Measurements from ENCODE around the gene ADD3. TPM values are rescaled to one million over a fixed set of nuclear protein-coding genes. Genes with fewer than 3 reads are reported as not detected.

The ADD3 gene
- total RNA-seq, 1 experiment from 2014 or later = 59.9 TPM

- Histone ChIP-seq H3K79me2 (ENCODE audit: insufficient read depth, low read length) (peaks cover 4% of the 10 kb centered on the region; the same call in 1 of the 2 replicates), H2BK5ac (ENCODE audit: insufficient read length, low read length) (no peak overlapping the region), H3K9me3 (ENCODE audit: control insufficient read depth, low read depth, low read length) (no peaks in the 10 kb centered on the region), H2BK120ac (ENCODE audit: low read depth, low read length, poor library complexity, severe bottlenecking) (no peak overlapping the region), H3K4ac (ENCODE audit: low read depth, low read length) (no peak overlapping the region), H3K23ac (ENCODE audit: insufficient read length, low read depth, low read length) (no peak overlapping the region), H4K20me1 (ENCODE audit: control insufficient read depth, insufficient read depth, insufficient read length) (no peaks in the 10 kb centered on the region), H2BK15ac (ENCODE audit: low read depth, low read length) (no peak overlapping the region), H3K4me1 (ENCODE audit: insufficient read depth, low read length) (no peaks in the 10 kb centered on the region), H3K27ac (ENCODE audit: insufficient read length, low read depth, low read length) (no peak overlapping the region), H2BK20ac (ENCODE audit: low read depth, low read length, poor library complexity, severe bottlenecking) (no peak overlapping the region), H3K4me2 (ENCODE audit: insufficient read depth, insufficient read length, low read length) (no peak overlapping the region), H3K79me1 (ENCODE audit: insufficient read depth, low read depth, low read length, poor library complexity, severe bottlenecking) (peaks cover 11% of the 10 kb centered on the region), H3K23me2 (ENCODE audit: insufficient read length, low read depth, low read length, poor library complexity, severe bottlenecking) (no peaks in the 10 kb centered on the region), H3K18ac (ENCODE audit: insufficient read length, low read depth, low read length) (no peak overlapping the region), H2BK12ac (ENCODE audit: insufficient read length, low read depth, low read length) (no peak overlapping the region), H2AFZ (ENCODE audit: low read length) (no peak overlapping the region), H3T11ph (ENCODE audit: low read length) (no peak overlapping the region), H4K91ac (ENCODE audit: insufficient read length, low read depth, low read length) (no peak overlapping the region), H4K5ac (ENCODE audit: insufficient read length, low read depth, low read length) (no peak overlapping the region), H2AK5ac (ENCODE audit: insufficient read length, low read length) (no peak overlapping the region), H3K27me3 (ENCODE audit: insufficient read depth, low read length) (no peaks in the 10 kb centered on the region), H3K56ac (ENCODE audit: insufficient read length, low read depth, low read length) (no peak overlapping the region), H3K9ac (ENCODE audit: extremely low read depth, insufficient read length, low read length) (no peak overlapping the region), H4K8ac (replicated peaks; ENCODE audit: insufficient read length, low read depth, low read length) (no peak overlapping the region), H3K14ac (ENCODE audit: insufficient read depth, low read length) (no peak overlapping the region)
- H3K4me3 Mint-ChIP-seq = no peak overlapping the region
- TF ChIP-seq CTCF (conservative IDR thresholded peaks at IDR 0.05) = no peak
- no peak for DNase-seq
- no peaks in the 10 kb centered on the region for H3K27me3 Mint-ChIP-seq (ENCODE audit: low read depth)
- H3K36me3 Mint-ChIP-seq (ENCODE audit: insufficient read depth in 1 of 3, low read depth in 3 of 3) = peaks cover 0 to 4% (median 2%) of the 10 kb centered on the region in 3 experiments; a peak in 1 of 7 replicates
- 0 out of 7 replicates have a peak overlapping the region, but pooled peaks of 1 of the 3 experiments have one; percentile 8 for H3K27ac Mint-ChIP-seq
- peaks cover 17 to 21% of the 10 kb centered on the region in 2 experiments for H3K4me1 Mint-ChIP-seq
- H3K9me3 Mint-ChIP-seq = no peaks in the 10 kb centered on the region
- whole genome bisulfite sequencing (ENCODE audit: extremely low coverage, insufficient read length, low lambda C conversion rate) = no CpG with 5 or more reads among the region's 4 CpGs
These were observed 16.1 kb downstream of the ADD3 start for GRCh38 chr10:110023785-110024465.

Data from H9 (cell line).